HG02840 (cell line): ENCODE measurements around the gene VRK2.
"Not testable (repeated sequence)": the region's sequence is repeated elsewhere in the genome, so short reads cannot be mapped to it uniquely, and the experiment has no call there.

Experiments used
- ATAC-seq: cut with Tn5 transposase; IDR thresholded peaks from one replicate; pipeline ENCODE4 v1.9.1; 2021; ENCODE audit warnings: mild to moderate bottlenecking, moderate library complexity, moderate number of reproducible peaks; ENCODE audit not compliant: unreplicated experiment, low FRiP score

Gene VRK2

DNA sequence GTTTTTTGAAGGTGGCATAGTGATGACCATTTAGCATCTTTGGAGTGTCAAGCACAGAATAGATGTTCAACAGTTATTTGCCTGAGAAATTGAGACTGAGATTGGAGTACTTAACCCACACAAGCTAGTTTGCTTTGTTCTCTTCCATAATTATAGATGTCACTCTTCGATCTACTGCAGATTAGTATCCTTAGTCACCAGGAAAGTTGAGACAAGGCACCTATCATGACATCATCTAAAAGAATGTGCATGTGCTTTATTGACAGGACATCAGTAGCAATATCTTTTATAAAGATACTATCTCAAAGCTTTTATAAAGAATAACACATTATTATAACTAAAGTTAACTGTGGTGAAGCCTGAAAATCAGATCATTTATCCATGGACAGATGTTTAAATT lies 6.4 kb downstream of the VRK2 start:
- no peak for ATAC-seq

DNA sequence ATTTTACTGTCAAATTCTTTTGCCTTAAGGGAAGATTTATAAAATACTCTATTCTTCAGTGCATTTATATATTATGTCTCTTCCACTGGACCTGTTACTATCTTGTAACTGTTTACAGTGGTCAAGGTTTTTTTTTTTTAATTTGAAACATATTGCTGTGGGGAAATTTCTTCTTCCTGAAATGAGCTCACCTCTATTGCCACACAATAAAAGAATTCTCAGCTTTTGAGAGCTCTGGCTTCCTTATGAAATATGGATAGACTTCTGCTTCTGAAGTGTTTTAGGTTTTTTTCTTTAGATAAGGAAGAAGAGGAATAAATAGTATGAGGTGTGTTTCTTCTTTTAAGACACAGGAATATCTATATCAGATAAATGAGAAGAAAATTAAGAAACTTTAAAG lies 7.7 kb downstream of the VRK2 start:
- no peak for ATAC-seq

DNA sequence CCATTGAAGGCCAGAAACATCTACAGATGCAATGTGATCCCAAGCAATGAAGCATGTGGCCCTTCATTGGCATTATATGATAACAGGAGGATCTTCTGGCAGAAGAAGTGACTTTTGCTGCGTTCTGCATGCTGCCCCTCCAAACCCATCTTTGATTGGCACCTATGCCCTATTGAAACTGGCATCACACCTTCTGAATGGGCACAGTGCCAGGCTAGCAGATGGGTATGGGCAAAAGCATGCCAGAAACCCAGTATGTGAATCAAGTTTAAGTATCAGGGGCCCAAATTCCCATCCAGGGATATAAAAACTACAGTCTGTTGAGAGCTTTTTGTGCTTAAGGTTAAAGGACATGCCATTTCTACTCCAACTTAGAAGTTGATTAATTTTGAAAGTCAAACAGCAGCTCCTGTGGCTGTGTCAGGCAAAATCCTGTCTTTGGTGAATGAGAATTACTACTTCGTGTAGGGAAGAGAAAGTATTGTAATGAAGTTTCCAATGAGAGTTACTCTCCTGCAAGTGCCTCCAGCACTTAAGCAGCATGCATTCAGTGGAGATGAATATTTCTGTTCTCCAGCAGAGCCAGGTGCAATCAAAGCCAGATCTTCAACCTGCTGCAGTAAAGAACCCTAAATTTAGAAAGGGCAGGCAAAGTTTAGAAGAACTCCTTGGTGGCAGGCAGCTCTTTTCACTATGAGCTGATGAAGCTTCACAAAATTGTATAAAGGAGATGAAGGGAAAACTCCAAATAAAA lies 8.6 kb downstream of the VRK2 start:
- ATAC-seq = no peak

DNA sequence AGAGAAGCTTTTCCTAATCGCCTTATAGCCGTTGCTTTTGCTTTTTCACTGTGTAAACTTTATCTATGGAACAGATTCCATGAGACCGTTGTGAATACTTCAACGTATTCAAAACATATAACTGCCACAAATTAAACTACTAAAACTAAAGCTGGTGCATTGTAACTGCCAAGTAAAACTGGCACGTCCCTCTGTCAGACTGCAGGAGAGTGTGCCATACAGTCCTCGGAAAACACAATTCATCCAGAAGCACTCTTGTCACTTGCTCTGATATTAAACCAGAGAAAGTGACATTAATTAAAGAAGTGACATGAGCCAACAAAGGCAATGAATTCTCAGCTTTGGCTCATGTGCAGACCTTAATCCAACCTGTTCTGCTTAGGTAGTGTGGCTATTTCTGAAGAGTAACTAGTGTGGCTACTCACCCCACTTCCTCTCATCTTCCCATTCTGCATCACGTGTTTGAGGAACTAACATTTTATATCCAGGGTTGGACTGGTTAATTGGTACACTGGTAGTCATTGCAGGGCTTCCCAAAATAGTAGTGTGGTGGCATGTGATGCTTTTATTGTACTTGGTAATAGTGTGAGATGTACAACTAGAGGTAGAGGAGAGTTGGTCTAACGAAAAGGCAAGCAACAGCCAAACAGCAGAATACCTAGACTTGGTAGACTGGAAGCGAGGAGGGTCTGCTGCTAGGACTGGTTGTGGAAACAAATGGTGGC lies 9.7 kb downstream of the VRK2 start:
- no peak for ATAC-seq

DNA sequence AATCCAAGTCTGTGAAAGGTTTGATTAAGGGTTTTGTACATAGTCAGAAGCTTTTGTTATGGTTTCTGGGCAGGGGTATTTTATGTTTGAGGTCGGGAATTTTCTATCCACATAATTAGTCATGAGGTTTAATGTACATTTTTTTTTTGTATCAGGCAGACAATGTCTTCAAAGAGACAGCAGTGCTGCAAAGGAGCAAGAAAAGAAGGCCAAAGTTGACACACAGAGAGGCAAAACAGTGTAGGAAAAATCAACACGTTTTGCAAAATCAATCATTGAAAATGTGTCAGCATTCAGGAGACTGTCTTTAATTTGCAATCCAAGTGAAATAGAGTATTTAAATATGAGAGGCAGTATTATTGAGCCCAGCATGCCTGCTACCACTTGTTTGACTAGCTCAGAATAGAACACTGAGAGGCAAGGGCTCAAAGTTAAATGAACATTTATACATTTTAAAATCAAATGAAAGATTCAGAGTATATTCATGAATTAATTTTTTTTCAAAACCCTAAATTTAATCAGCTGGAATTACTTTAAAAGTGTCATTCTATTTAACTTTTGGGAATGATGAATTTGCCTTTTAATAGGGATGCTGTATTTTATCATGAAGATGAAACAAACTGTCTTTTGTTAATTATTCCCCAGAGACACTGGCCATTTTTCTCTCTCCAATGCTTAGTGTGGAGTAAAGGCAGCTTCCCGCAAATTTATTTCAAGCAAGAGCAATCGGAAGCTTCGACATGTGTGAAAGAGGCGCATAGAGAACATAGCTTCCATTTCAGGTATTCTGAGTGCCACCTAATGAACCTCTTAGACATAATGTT lies 11.3 kb downstream of the VRK2 start:
- no peak for ATAC-seq

DNA sequence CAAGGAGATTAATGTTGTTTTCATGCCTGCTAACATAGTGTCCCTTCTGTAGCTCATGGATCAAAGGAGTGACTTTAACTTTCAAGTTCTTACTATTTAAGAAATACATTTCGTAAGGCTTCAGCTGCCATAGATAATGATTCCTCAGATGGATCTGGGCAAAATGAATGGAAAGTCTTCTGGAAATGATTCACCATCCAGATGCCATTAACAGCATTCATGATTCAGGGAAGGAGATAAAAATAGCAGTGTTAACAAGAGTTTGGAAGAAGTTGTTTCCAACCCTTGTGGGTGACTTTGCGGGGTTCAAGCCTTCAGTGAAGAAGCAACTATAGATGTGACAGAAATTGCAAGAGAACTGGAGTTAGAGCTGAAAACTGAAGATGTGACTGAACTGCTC lies 17.0 kb downstream of the VRK2 start:
- ATAC-seq = no peak

DNA sequence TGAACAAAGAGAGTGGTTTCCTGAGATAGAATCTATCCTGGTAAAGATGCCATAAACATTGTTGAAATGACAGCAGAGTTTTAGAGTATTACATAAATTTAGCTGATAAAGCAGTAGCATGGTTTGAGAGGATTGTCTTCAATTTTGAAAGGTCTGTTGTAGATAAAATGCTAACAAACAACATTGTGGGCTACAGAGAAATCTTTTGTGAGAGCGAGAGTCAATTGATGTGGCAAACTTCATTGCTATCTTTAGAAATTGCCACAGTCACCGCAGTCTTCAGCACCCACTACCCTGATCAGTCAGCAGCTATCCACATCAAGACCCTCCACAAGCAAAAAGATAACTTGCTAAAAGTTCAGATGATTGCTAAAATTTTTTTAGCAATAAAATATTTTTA lies 17.5 kb downstream of the VRK2 start:
- no peak for ATAC-seq

DNA sequence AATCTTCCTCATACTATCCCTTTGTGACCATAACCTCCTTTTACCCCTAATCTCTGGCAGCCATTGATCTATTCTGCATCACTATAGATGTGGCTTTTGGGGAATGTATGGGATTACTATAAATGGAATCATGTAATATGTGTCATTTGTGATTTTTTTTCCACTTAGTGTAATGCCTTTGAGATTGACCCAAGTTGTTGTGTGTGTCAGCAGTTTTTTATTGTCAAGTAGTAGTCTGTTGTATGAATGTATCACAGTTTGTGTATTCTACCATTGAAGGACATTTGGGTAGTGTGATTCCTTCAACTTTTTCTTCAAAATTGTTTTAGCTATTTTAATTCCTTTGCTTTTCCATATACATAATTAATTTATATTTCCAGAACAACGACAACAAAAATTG lies 18.6 kb downstream of the VRK2 start:
- ATAC-seq = no peak

DNA sequence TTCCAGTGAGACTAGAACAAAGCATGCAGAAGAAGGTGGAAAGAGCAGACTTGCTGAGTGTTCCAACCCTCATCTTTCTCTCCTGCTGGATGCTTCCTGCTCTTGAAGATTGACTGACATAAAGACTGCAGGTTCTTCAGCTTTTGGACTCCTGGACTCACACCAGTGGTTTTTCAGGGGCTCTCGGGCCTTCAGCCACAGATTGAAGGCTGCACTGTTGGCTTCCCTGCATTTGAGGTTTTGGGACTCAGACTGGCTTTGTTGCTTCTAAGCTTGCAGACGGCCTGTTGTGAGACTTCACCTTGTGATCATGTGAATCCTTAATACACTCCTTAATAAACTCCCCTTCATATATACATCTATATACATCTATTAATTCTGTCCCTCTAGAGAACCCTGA lies 20.4 kb downstream of the VRK2 start:
- no peak for ATAC-seq

DNA sequence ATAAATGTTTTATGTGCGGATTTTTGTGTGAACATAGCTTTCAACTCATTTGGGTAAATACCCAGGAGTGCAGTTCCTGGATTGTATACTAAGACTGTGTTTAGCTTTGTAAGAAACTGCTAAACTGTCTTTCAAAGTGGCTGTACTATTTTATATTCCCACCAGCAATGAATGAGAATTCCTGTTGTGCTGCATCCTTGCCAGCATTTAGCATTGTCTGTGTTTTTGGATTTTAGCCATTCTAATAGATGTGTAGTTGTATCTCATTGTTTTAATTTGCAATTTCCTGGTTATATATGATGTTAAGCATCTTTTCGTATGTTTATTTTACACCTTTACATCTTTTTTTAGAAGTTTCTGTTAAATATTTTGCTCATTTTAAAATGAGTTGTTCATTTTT lies 24.2 kb downstream of the VRK2 start:
- no peak for ATAC-seq

DNA sequence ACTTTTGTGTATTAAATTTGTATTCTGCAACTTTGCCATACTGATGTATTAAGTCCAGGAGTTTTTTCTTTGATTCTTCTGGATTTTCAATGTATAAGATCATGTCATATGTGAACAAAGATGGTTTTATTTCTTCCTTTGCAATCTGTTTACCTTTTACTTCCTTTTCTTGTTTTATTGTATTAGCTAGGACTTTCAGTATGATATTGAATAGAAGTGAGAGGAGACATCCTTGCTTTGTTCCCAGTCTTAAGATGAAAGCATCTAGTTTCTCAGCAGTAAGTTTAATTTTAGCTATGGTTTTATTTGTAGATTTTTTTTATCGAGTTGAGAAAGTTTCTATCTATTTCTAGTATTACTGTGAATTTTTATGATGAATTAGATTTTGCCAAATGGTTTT lies 25.5 kb downstream of the VRK2 start:
- no peak for ATAC-seq

DNA sequence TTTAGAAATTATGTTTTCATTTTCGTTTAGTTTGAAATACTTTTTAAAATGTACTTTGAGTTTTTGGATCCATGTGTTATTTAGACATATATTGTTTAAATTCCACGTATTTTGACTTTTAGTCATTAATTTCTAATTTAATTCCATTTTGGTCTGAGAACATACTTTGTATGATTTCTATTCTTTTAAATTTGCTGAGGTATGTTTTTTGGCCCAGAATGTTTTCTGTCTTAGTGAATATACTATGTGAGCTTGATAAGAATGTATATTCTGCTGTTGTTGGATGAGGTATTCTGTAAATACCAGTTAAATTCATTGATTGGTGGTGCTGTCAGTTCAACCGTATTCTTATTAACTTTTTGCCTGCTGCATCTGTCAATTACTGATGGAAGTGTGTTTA lies 26.4 kb downstream of the VRK2 start:
- ATAC-seq = no peak

DNA sequence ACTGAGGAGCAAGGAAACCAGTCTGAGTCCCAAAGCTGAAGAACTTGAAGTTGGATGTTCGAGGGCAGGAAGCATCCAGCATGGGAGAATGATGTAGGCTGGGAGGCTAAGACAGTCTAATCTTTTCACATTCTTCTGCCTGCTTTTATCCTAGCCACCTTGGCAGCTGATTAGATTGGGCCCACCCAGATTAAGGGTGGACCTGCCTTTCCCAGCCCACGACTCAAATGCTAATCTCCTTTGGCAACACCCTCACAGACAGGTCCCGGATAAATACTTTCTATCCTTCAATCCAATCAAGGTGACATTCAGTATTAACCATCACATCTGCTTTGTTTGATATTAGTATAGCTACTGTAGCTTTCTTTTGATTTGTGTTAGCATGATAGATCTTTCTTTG lies 27.1 kb downstream of the VRK2 start:
- ATAC-seq = no peak

DNA sequence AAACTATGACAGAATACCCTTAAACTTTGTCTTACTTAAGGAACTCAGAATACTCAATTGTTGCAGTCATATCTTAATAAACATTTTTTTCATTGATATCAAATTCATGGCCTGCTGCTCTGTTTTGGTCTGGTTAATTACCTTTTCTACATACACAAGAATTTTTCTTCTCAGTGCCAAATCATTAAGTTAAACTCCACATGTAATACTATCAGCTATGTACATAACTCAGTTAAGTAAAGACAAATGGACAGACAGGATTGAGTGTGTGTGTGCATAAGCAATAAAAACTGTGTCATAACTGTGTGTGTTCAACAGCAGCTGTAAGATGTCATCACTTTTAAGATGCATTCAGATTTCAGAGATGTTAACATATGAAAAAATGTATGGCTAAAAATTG lies 34.4 kb downstream of the VRK2 start:
- no peak for ATAC-seq

DNA sequence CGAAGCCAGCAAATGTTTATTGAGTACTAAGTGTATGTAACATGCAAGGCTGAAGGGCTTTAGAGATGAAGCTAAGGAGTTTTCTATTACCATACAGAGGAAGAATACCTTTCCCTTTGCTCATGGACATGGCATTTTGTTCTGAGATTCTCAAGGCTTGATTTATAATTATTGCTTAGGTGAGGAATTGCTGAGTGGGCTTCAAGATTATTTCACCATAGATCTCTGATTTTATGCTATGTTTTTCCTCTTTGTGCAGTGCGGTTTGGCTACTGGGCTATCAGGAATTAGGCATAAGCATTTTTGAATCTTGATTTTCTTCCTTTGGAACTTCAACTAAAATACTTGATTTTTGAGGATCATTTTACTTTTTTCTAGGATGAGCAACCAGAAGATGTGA lies 42.5 kb downstream of the VRK2 start:
- ATAC-seq = no peak

DNA sequence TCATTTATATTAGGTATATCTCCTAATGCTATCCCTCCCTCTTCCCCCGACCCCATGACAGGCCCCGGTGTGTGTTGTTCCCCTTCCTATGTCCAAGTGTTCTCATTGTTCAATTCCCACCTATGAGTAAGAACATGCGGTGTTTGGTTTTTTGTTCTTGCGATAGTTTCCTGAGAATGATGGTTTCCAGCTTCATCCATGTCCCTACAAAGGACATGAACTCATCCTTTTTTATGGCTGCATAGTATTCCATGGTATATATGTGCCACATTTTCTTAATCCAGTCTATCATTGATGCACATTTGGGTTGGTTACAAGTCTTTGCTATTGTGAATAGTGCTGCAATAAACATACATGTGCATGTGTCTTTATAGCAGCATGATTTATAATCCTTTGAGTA lies 46.2 kb downstream of the VRK2 start:
- not testable (repeated sequence) for ATAC-seq

DNA sequence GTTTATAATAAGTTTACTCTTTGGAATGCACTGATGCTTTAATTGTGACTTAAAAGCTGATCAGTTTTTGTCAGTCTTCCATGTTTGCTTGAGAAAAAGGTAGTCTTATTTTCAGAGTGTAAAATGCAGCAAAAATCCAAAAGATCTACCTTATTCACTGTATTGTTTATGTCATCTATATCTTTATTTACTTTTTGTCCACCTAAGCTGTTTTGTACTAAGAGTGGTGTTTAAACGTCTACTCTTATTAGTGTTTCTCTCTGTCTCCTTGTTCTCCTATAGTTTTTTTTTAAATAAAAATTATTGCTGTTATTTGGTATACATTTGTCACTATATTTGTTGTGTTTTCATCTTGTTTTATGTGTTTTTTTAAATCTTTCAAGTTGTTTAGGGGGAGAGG lies 50.4 kb downstream of the VRK2 start:
- no peak for ATAC-seq

DNA sequence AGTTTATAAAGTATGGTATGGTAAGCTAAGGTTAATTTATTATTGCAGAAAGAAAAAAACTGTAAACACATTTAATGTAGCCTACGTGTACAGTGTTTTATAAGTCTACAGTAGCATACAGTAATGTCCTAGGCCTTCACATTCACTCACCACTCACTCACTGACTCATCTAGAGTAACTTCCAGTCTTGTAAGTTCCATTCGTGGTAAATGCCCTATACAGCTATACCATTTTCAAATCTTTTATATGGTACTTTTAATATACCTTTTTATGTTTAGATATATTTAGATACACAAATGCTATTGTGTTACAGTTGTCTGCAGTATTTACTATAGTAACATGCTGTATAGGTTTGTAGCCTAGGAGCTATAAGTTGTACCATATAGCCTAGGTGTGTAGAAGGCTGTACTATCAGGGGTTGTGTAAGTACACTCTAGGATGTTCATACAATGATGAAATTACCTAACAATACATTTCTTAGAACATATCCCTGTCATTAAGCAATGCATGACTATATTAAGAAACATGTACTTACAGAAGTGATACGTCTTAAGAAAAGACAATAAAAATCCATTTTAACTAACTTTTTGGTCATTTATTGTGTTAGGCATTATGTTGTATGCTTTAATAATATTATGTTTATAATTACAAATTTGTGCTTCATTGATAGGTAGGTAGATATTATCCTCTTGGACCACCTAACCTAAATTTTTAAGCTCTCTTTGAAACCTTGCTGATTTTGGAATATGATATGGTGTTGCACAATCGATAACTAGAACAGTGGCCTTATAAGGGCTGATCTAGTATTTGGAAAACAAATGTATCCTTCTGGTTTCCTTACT lies 51.9 kb downstream of the VRK2 start:
- no peak for ATAC-seq

DNA sequence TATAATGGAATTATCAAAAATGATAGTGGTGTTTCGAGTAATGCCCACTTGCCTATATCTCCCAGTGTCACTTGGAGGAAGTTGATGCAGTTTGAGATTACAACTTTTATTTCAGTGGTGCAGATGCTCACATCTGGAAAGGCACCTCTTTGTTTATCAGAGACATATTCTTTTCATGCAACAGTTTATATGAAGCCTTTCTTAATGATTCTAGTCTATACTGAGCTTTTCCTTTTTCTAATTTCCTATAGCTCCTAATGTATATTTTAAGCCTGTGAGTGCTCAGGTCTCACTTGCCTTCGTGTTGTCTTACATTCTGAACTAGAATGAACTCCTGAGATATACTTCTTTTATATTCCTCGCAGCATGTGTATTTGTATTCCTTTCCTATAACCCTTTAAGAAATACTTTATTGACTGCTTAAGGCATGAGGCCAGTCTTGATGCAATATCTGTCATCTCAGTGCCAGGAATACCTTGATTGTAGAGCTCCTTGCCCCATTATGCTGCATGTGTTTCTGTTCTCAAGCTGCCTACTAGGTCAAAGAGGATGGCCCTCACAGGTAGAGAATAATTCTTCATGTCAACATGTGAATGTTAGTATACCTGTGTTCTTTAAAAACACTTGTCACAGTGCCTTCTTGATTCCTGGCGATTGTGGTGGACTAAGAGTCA lies 52.6 kb downstream of the VRK2 start:
- ATAC-seq = no peak

DNA sequence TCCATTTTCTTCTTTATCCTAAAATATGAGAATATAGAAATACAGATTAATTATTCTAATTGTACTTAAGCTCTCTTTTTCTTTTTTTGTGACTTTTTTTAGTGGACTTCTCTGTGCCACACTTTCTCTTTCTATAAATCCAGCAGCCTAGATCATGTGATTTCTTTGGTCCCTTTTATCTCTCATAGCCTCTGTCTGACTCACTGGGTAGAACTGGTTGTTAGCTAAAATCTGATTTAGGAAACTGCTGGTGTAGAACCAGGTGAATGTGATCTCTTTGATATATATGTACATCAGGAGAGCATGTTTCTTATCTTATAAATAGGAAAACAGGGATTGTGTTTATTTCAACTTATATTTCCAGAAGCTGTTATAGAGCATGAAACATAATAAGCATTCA lies 54.9 kb downstream of the VRK2 start:
- ATAC-seq = no peak
